ENCODE data around the gene CAPS.

- TF ChIP-seq POLR2A (IDR thresholded peaks at IDR 0.05): no peak
- TF ChIP-seq CTCF (IDR thresholded peaks at IDR 0.05): no peak
- no peak for TF ChIP-seq EP300 (IDR thresholded peaks at IDR 0.05)
Observed at GRCh38 chr19:5905114-5905778, 8.8 kb upstream of the CAPS start.

All from tibial nerve (tissue), 4 donors.